Right ventricle myocardium superior (tissue), 1 donor: ENCODE measurements around the gene REC8. TPM values are rescaled to one million over a fixed set of nuclear protein-coding genes. Genes with fewer than 3 reads are reported as not detected.

ENCODE experiments used
- ATAC-seq: fragments of 200-7000 bp; cut with Tn5 transposase; one replicate; pipeline ENCODE4 v1.9.1; 2020; ENCODE audit warnings: mild to moderate bottlenecking; ENCODE audit not compliant: poor library complexity
- DNase-seq: peaks from one replicate; pipeline ENCODE4 v3.0.0-alpha.2; 2020
- intact Hi-C: fragments of 100-400 bp; cut with DNase I; formaldehyde crosslinking; loops from one replicate; pipeline ENCODE4 v1.11.2; 2022
- total RNA-seq: library from RNA; stranded (reverse); fragmentation: NEBNext Ultra II Directional; extraction: Animal tissue kit (Norgen Biotek cat#: 25700); gene quantifications from one replicate; pipeline ENCODE4 v1.2.1, GENCODE V29; 2021
- donor health status: DM: no; HTN: yes; CAD: no; lungs with severe emphysema.

The REC8 gene
- total RNA-seq, 1 donor from 2014 or later = 1.7 TPM

DNA sequence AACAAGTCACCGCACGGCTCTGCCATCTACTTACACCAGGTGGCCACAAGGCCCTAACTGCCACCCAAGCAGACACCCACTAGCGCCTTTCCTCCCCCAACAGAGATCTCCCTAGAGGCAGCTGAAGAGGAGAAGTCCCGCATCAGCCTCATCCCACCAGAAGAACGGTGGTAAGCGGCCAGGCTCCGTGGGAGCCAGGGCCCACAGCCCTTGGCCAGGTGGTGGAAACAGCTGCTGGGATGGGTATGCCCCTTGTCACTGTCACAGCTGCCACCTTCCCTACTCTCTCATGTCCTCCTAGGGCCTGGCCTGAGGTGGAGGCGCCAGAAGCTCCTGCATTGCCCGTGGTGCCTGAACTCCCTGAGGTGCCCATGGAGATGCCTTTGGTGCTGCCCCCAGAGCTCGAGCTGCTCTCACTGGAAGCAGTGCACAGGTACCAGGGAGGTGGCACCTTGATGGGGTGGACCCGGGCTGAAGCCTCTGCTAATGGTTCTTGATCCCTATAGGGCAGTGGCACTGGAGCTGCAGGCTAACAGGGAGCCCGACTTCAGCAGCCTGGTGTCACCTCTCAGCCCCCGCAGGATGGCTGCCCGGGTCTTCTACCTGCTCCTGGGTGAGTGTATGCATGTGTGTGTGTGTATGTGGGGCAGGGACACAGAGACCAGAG is 7.5 kb downstream of the REC8 start:
- DNase-seq (peak; percentile 23), ATAC-seq (peak; percentile 4)

DNA sequence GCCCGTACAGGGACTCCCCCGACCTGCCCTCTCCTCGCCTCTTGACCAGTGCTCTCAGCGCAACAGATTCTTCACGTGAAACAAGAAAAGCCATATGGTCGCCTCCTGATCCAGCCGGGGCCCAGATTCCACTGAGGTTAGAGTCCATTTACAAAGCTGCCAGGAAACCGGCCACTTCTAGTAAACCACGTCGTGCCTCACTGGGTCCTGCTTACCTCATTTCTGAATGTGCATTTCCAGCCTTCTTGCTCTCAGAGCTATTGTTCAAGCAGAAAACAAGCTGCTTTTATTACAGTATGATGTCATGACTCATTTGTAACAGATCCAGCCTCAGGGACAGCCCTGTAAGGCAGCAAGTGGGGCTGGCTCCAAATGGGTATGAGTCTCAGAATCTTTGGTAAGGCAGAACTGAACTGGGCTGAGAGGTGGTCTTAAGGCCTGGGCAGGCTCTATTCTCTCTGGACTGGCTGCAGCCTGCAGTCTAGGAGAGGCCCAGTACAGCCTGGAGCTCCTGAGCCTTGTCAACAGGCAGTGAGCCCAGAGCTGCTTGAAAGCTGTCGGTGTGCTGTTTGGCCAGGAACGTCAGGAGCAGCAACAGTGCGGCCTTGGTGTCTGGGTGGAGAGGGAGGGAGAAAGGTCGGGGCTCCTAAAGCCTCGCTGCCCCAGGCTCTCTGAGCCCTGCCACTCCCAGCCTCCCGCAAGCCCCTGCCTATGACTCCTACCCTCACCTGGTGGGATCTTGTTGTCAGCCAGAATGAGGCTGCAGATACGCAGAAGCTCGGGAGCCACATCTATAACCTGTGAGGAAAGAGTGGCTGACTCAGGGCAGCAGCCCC is 8.3 kb downstream of the REC8 start:
- intact Hi-C loops = no loop called here
- ATAC-seq (peak; percentile 50), DNase-seq (peak; percentile 25)

More for the DNA sequence above, 7.5 kb downstream of the REC8 start:
- intact Hi-C loops = no loop called here

DNA sequence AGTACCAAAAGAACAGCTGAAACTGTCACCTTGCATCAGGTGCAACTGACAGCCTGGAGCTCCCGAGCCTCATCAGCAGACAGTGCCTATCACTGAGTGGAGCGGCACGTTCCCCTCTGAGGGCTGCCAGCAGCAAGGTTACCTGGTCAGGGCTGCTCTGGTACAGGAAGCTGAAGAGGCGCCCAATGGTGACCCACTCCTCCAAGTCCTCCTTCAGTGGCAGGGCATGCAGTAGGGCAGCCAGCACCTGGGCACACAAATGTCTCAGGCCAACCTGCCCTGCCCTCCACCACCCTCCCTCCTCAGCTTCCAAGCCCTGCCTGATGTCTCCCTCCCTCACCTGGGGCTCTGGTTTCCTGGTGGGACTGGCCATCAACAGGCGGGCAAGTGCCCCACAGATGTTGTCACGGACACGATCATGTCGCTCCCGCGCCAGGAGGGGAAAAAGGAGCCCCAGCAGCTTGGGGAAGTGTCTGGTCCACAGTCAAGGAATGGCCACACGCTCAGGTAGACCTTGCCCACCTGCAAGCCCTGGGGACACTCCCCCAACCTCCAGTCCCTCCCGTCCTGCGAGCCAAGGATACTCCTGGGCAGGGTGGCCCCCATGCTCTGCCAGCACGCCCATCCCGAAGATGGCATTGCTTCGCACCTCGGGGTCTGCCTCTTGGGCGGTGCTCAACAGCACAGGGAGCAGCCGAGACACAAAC is 9.6 kb downstream of the REC8 start:
- DNase-seq (no peak), ATAC-seq (no peak)
- intact Hi-C loops = no loop called here

DNA sequence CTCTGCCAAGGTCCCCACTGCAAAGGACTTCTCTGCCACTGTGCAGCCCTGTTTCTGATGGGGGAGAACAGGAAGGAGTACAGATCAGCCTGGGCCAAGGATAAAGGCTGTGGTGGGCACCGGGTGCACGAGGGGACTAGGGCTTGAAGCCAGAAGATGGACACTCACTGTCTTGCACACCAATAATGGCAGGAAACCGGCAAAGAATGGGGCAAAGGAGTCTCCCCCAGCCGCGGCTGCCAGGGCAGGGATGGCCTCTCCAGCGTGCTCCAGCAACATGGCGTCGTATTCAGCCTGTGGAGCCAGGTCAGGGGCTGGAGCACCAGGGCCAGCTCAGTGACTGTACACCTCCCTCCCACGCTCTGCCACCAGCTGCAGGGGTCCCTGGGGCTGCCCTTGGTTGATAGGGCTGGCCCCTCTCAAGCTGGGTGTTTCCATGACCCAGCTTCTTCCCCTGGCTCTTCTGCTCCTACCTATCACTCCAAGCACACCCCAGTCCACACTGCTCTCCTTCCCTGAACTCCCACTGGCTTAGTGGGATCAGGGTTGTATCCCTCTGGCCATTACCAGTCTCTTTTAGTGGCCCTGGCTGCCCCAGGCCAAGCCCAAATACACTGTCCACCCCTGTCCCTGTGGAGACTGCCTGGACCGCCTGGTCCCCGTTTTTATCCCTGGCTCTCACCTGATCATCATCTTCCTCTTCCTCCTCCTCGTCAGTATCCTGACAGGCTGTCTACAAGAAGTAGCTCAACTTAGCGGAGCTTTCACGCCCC is 10.4 kb downstream of the REC8 start:
- no peak for DNase-seq
- no peak for ATAC-seq
- intact Hi-C loops = no loop called here

DNA sequence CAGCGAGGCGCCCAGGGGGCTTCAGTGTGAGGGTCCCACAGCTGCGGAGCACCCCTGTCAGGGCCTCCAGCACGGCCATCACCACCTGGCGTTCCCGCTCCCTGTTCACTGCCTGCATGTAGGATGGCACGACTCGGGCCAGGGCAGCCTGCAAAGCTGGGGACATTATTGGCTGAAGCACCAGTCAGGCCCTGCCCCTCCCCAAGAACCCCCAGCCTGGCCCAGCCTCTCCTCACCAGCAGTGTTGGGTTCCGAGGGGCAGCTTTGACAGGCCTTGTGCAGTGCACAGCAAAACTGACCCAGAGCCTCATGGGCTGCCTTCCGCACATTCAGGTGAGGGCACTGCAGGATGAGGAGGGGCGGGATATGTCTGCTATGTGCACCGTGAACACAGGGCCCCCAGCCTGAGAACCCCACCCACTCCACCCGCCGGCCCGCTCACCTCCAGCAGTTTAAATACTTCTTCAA is 11.2 kb downstream of the REC8 start:
- no peak for DNase-seq
- no peak for ATAC-seq
- intact Hi-C loops = no loop called here

DNA sequence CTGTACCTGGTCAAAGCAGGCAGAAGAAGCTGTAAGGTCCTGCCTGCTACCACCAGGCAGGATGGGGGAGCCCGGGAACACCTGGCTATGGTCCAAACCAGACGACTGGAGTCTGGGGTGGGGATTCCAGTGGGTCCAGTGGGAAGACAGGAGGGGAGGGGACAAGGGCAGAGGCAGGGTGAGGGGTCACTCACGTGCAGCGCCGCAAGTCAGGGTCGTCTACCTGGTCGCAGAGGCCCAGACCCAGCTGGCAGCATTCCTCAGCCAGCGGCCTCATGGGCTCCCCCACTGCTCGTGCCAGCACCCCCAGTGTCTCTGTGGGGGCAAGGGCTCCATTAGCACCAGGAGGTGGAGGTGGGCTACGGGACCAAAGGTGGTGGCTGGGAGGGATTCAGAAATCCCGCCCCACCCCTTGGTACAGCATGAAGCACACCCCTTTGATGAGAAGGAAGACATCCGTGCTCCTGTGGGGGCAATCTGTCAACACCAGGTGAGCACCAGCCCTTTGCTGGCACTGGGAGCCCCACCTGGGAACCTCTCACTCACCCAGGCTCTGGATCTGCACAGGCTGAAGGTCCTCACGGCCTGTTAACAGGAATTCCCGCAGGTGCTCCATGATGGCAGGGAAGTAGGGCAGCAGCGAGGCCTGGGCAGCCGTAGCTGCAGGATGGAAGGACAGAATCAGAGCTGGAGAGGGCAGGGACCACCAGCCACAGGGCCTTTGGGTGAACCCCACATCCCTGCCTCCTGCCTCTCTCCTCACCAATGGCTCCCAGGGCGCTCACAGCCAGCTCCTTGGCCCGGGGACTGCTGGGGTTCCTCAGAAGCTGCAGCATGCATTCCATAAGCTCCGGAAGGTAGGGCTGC is 12.5 kb downstream of the REC8 start:
- intact Hi-C loops = no loop called here
- DNase-seq = no peak
- no peak for ATAC-seq

DNA sequence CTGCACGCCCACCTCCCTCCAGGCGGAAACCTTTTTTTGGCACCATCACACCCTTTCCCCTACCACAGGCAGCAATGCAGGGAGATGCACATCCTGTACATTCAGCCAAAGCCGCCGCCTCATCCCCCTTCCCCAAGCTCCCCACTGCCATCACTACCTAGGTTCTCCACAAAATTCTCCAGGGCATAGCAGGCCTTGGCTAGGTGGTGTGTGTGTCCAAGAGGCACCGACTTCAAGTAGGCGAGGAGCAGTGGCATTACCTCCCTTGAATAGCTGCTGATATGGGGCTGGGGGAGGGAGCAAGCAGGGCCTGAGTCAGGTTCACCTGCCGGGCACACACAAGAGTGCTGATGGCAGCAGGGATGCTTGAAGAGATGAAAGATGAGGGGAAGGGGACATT is 13.1 kb downstream of the REC8 start:
- DNase-seq (no peak), ATAC-seq (no peak)
- intact Hi-C loops = no loop called here

DNA sequence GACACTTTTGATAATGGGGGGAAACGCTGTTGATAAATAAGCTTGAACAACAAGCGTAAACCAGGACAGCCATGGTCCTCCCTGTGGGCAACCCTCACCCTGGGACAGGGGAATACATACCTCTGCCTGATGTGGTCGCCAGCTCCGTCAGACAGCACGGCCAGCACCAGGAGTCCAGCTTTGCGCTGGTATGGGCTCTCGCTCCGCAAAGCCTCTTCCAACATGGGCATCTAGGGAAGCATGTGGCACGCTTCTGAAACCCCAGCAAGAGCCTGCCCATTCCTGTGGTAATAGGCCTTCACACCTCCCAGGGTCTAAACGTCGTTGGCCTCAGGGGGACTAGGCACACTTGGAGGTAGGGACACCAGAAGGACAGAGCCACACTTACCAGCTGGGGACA is 13.9 kb downstream of the REC8 start:
- no peak for ATAC-seq
- intact Hi-C loops = no loop called here
- DNase-seq = no peak

DNA sequence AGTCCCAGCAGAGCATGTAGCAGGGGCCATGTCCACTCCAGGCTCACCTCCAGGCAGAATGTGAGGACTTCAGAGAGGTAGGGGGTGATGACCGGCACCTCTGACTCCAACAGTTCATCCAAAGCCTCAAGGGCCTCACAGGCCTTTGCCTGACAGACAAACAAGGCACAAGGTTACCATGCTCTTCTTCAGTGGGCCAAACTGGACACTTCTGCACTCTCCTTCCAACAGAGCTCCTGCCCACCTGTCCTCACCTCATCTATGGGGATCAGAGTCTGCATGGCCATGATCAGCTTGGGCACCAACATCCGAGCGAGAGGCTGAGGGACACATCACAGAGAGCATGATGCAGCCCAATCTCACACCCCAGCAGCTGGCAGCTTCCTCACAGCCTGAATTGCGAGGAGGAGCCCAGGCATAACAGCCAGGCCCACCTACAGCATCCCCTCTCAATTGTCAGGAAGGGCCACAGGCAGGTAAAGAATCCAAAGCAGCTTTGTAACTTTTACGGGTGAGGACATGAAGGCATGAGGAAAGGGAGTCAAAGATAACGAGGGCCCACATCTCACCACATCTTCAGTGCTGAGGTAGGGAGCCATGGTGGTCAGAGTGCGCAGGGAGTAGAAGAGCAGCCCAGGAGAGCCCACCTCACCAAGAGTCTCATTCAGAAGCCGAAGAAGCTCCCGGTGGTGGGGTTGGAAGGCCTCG is 15.1 kb downstream of the REC8 start:
- no peak for DNase-seq
- intact Hi-C loops = no loop called here
- no peak for ATAC-seq

DNA sequence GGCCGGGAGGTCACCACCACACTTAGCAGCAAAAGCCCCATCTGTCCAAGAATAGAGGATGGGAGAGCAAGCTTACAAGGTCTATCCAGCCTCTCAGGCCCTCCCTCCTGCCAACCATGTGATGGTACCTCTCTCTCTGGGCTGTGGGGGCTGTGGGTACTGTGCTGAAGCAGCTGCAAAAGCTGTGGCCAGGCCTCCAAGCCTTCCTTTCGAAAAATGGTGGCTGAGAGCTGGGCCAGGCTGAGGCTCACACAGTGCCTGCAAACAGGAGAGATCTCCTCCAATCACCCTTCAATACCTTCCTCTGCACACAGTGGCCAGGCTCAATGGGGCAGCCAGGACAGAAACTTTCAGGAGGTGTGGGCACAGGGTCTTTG is 15.6 kb downstream of the REC8 start:
- no peak for ATAC-seq
- intact Hi-C loops = no loop called here
- DNase-seq = no peak

DNA sequence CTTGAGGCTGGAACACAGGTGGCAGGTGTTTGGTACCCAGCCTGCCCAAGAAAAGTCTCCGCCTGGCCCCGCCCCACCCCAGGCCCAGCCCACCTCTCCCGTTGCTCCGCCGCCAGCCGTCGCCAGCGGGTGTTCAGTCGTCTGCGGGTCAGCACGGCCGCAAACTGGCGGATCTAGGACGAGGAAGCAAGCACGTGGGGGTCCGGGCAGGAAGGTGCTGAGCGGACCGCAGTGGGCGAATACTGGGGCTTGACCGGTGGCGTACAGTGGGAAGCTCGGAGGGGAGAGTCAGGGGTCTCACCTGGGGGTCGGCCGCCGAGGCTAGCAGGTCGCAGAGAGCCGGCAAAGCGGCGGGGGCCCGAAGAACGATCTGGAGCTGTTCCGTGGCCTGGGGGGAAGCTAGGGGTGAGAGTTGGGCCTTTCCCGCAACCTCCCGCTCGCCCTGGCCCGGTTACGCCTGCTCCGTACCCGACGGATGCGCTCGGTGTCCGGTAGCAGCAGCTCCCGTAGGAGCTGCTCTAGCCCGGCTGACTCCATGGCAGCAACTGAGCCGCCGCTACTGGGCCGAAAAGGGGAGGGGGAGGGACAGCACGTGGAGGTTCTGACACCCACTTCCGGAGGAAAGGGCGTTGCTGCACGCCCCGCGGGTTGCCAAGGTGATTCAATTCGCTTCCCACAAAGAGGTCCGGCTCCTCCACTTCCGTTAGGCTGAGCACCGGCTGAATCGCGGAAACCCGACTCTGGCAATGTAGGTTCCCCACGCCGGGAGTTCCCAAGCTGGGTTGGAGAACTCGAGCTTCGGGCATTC is 16.6 kb downstream of the REC8 start, which contains the start of gene IPO4:
TSS of gene IPO4 (minus strand) at position 566 of the 808 bp plus-strand sequence. CDS start at position 537, 29 bp downstream.
- ATAC-seq = peak; percentile 97
- intact Hi-C loops = no loop called here
- peak; percentile 95 for DNase-seq

DNA sequence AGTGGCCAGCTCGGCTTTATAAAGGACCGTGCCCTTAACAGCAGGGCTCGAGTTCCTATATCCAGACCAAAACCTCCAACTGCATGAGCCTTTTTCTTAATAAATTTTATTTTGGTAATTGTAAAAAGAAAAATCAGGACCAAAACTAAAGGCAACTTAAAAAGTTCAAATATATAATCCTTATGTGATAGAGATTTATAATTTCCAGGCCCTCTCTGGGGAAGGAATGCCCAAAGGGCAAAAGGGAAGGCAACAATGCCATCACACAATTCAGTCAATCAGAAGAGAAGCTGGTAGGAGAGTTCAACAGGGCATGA is 17.1 kb downstream of the REC8 start:
- ATAC-seq (no peak), DNase-seq (no peak)
- intact Hi-C loops = no loop called here

DNA sequence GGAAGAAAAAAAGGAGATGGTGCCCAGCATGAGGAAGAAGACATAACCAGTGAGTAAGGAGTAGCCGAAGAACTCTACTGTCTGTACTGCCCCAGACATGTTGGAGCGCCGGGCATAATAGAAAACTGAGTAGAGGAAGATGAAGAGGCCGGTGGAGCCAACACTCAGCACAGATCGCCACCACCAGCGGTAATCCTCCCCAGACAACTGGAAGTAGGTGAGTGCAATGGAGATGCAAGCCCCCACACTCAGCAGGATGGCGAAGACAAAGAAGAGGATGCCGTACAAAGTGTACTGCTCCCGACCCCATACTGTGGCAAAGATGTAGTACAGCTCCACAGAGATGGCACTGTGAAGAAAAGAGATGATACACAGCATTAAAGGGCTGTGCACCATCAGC is 17.6 kb downstream of the REC8 start:
- no peak for DNase-seq
- ATAC-seq = no peak
- intact Hi-C loops = no loop called here

DNA sequence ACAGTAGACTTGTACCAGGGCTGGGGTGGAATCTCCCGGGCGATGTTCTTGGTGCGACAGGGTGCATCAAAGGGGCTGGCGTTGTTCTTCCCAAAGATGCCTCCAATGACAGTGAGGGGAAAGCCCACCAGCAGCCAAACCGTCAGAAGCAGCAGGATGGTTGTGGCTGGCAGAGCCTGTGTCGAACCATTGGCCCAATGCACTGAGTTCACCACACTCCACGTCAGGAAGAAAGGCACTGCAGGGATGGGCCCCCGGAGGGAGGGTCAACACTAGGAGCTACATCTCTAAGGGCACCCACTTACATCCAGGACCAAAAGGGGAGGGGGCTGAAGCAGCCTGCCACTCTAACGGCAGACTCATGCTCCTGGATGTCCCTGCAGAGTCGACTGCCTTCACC is 18.5 kb downstream of the REC8 start:
- ATAC-seq = no peak
- intact Hi-C loops = no loop called here
- DNase-seq = no peak

DNA sequence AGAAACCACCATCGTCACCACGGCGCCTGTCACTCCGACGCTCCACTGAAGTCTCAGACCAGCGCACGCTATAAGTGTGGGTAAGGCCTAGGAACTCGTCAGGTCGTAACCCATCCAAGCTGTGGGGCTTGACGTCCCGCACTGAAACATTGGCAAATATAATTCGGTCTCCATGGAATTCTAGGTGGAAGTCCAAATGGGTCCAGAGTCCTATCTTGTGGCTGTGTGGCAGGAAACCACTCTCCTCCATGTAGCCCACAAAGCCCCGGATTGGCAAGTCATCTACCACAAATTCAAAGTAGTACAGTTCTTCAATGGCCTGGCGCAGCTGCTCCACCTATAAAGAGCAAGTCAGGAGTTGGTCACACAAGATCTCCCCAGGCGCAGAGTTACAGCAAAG is 21.1 kb downstream of the REC8 start:
- no peak for ATAC-seq
- DNase-seq = no peak
- intact Hi-C loops = no loop called here

DNA sequence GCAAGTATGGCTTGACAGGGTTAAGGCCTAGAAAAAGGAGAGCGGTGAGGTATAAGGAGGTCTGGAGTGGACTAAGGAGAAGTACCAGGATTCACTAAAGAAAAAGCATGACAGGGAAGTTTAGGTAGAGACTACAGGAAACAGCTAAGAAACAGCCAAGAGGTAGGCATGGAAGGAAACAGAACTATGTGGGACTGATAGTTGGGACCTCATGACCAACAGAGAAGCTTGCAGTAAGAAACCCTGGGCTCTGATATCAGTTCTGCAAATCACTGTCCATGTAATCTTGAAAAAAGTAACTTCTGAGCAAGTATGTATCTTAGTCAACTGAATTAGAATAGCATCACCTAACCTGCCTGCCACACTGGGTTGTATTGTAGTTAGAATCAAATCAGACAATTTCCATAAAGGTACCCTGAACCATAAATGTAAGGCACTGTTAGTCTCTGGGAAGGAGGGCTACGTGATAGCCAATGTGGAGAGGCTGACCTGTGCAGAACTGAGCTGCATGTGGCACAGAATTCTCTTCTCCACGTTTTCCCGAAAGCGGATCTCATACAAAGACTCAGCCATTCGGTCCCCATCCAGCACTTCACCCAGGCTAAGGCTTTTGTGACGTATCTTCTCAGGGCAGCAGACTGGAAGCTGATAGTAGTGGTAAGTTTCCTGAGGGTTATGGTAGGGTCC is 22.4 kb downstream of the REC8 start:
- ATAC-seq (no peak), DNase-seq (no peak)
- intact Hi-C loops = no loop called here
